Measurements from ENCODE around the gene ZCCHC3. TPM values are rescaled to one million over a fixed set of nuclear protein-coding genes. Genes with fewer than 3 reads are reported as not detected.

ZCCHC3 gene
- total RNA-seq, 1 donor from 2014 or later, result 26.6 TPM

GRCh38 chr20:310645-311044 lies 13.3 kb downstream of the ZCCHC3 start:
- intact Hi-C loops (cut with micrococcal nuclease), result loop anchor here (1.0 kb wide), 2 partner anchors 14 to 20 kb away; partner anchors contain the start of gene C20orf96

DNA sequence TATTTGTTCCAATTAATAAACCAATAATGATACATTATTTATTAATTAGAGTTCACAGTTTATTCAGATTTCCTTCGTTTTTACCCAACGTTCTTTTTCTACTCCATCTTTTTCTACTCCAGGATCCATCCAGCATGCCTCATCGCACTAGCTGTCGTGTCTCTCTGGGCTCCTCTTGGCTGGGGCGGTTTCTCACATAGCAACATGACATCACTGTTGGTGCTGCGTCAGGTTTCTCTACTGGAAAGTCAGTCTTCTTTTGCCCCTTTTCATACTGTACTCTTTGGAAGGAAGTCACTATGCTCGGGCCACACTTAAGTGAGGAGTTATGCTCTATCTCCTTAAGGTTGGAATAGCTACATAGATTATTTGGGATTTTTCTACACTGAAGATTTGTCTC lies 14.2 kb downstream of the ZCCHC3 start:
- intact Hi-C loops (cut with micrococcal nuclease), result no loop called here

GRCh38 chr20:312067-312466 lies 14.7 kb downstream of the ZCCHC3 start:
- intact Hi-C loops (cut with micrococcal nuclease), result no loop called here

GRCh38 chr20:312866-313265 lies 15.5 kb downstream of the ZCCHC3 start:
- intact Hi-C loops (cut with micrococcal nuclease), result no loop called here

DNA sequence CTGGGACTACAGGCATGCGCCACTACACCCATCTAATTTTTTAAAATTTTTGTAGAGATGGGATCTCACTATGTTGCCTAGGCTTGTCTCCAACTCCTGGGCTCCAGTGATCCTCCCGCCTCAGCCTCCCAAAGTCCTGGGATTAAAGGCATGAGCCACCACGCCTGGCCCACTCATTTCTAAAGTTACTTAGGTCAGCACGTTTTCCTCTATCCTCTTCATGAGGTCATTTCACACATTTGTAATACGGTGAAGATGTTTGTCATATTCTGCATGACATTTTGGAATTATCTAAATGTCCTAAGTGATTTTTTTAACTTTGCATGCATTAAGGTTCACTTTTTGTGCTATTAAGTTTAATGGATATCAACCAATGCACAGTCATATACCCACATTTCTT lies 16.0 kb downstream of the ZCCHC3 start:
- intact Hi-C loops (cut with micrococcal nuclease), result no loop called here

DNA sequence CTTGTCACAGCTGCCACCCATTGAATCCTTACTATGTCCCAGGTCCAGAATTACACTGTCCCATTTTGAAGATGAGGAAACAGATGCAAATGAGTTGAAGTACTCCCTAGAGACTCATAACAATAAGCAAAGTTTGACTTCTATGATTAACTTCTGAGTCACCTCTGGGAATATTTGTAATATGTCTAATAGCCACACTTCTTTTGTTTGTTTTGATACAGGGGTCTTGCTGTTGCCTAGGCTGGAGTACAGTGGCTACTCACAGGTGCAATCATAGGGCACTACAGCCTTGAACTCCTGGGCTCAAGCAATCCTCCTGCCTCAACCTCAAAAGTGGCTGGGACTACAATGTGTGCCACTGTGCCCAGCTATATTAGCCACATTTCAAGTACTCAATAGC lies 16.6 kb downstream of the ZCCHC3 start:
- intact Hi-C loops (cut with micrococcal nuclease), result no loop called here

- intact Hi-C loops (cut with micrococcal nuclease), result no loop called here
Observed at GRCh38 chr20:316316-317068, 19.1 kb downstream of the ZCCHC3 start.

- intact Hi-C loops (cut with micrococcal nuclease), result loop anchor here (1.0 to 2.0 kb wide), 5 partner anchors 14 to 138 kb away; partner anchors contain the start of genes C20orf96, TBC1D20, TRIB3 and ZCCHC3
Observed at GRCh38 chr20:324177-325044, 27.0 kb downstream of the ZCCHC3 start.

DNA sequence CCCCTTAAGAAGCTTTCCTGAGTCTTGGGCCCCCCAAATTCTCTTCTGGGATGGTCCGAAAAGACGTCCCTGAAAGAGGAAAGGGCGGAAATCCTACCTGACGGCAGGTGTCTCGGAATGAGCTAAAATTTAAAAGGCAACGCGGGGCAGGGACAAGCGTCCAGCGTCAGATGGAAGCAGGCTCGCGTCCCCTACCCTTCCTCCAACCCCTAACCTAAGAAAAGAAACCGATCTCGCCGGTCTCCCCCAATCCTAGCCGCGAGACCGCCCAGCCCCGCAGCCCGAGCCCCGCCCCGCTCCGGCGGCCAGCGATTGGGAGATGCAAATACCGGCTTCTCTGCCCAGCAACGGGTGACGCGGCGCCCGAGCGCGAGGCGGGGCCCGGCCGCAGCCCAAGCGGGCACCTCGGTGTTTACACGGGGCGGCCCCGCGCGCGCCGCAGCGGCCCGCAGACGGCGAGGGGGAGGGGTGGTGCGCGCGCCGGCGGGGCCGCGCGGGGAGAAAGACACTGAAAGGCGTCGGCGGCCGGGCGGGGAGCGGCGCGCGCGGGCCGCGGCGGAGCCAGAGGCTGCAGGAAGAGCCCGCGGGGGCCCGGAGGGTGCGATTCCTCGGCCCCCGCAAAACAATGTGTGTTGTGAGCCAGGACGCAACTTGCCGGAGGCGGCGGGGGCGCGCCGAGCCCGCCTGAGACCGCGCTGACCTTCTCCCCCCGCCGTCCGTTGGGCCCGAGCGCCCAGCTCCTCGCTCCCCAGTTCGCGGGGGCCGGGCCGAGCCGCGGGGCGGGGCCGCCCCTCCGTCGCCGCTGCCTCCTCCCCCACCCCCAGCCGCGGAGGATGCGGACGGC lies 27.9 kb downstream of the ZCCHC3 start, which contains the start of gene SOX12:
Gene SOX12 (plus strand): TSS at position 508 of the 844 bp plus-strand sequence. CDS start 373 bp downstream, outside the sequence.
- intact Hi-C loops (cut with micrococcal nuclease), result loop anchor here (1.0 to 2.0 kb wide), 4 partner anchors 28 to 137 kb away; partner anchors contain the start of genes C20orf96, TBC1D20, TRIB3 and ZCCHC3

GRCh38 chr20:325889-326644 lies 28.7 kb downstream of the ZCCHC3 start:
- intact Hi-C loops (cut with micrococcal nuclease), result loop anchor here (1.0 to 2.0 kb wide), 4 partner anchors 29 to 136 kb away; partner anchors contain the start of genes C20orf96, TBC1D20, TRIB3 and ZCCHC3

DNA sequence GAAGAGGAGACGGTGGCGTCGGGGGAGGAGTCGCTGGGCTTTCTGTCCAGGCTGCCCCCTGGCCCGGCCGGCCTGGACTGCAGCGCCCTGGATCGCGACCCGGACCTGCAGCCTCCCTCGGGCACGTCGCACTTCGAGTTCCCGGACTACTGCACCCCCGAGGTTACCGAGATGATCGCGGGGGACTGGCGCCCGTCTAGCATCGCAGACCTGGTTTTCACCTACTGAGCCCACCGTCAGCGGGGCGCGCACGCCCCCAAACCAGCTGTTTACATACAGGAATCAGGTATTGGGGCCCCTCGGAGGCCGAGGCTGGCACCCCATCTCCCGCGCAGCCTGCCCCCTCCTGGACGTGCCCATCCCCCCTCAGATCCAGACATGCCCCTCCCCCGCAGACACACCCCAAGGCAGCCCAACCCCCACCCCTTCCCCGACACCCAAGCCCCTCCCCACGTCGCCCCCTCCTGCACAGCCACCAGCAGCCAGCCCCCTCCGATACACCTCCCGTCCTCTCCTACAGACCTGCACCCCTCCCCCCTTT lies 29.3 kb downstream of the ZCCHC3 start:
- intact Hi-C loops (cut with micrococcal nuclease), result loop anchor here (1.0 kb wide), 1 partner anchor 22 kb away; no protein-coding TSS in a partner anchor

DNA sequence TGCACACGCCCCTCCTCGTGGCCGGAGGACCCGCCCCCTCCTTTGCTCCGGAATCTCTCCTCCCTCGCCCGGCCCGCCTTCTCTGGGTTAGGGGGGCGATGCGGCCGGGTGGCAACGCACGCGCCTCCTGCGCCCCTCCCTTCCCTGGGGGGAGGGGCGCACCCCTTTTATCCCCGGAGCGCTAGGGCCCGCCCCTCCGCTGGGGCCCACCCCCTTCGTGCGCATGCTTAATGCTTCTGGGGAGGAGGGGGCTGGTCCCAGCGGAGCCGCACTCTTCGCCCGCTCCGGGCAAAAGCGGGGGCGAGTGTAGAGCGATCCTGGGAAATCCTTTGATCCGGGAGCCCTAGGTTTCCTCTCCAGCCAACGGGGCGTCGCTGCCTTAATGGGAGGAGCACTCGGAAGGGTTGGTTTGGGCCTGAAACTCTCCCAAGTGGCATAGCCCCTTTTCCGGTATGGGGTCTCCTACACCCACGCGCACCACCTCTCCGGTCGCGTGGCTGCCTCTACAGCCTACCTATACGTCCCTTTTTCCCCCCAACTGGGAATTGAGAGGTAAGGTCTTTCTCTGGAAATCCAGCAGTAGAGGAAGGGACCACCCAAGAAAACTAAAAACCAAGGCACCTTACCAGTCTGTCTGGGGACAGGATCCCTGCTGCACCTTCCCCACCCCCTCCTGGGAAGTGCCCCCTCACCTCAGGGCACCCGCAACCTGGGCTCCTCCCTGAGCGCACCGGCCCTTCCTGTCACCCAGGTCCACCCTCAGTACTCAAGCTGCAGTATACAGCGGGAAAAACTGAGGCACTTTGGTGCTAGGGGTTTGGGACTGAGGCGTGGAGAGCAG lies 30.0 kb downstream of the ZCCHC3 start:
- intact Hi-C loops (cut with micrococcal nuclease), result loop anchor here (1.0 kb wide), 1 partner anchor 21 kb away; no protein-coding TSS in a partner anchor

GRCh38 chr20:328027-328974 lies 30.9 kb downstream of the ZCCHC3 start:
- intact Hi-C loops (cut with micrococcal nuclease), result no loop called here

DNA sequence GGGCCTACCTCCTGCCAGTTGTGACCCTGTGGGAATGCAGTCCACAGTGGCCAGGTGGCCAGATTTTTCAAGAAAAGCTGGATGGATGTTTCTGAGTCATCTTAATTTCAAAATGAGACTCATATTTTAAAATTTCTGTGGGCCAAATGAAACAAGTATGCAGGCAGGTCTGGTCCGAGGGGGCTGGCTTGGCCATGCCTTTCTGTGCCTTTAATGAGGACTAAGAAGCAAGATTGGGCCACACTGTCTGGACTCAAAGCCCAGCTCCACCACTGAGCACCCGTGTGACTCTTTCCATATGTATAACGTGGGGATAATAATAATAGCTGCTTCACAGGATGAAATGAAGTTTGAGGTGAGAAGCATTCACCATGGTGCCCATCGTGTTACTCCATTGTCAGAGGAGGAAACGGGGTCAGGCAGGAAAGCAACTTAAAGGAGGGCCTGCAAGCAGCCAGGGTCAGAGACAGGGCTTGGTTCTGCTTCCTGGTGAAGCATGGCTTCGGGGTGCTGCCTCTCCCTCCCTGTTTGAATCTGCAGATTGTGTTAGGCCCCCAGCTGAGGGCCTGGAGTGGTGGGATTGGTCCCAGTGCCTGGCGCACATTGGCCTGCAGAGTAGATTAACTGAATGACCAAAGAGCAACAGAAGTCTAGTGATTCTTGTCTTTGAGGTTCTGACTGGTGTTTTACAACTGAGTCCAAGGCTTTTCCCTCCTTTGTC lies 31.8 kb downstream of the ZCCHC3 start:
- intact Hi-C loops (cut with micrococcal nuclease), result no loop called here

- intact Hi-C loops (cut with micrococcal nuclease), result loop anchor here (1.0 kb wide), 3 partner anchors 17 to 121 kb away; partner anchors contain the start of gene NRSN2
Observed at GRCh38 chr20:329851-330232, 32.5 kb downstream of the ZCCHC3 start.

- intact Hi-C loops (cut with micrococcal nuclease), result loop anchor here (1.0 kb wide), 3 partner anchors 17 to 121 kb away; partner anchors contain the start of gene NRSN2
Observed at GRCh38 chr20:330233-331149, 33.1 kb downstream of the ZCCHC3 start.

Measured in T-helper 2 cell treated with Interferon-gamma antibody and Interleukin-4, amounts not matched to agents 100 ng/mL and 5 ng/mL, for 36 hours (primary cell).